HepG2 (cell line): ENCODE results near the gene SMOC1. TPM values are rescaled to one million over a fixed set of nuclear protein-coding genes. Genes with fewer than 3 reads are reported as not detected.

Experiments used
- ARID5B ChIP-seq: IDR thresholded peaks from 2 replicates; pipeline ENCODE4 v1.4.0; 2020; ENCODE audit warnings: mild to moderate bottlenecking, missing genetic modification reagents
- CEBPB ChIP-seq: IDR thresholded peaks from 2 replicates; pipeline ENCODE4 v1.6.1; 2011; ENCODE audit warnings: low read depth, low read length, improper control_type of control experiment, borderline replicate concordance
- ESRRA ChIP-seq: sonication (generic); formaldehyde crosslinking; IDR thresholded peaks from 2 replicates; pipeline ENCODE4 v1.5.1; 2020; ENCODE audit warnings: mild to moderate bottlenecking, low read depth, missing genetic modification reagents
- FOXK1 ChIP-seq: sonication (generic); formaldehyde crosslinking; IDR thresholded peaks from 2 replicates; pipeline ENCODE4 v1.4.0; 2020; ENCODE audit warnings: low read depth, missing genetic modification reagents, borderline replicate concordance
- HNF4A ChIP-seq: sonication (generic); formaldehyde crosslinking; IDR thresholded peaks from 2 replicates; pipeline ENCODE4 v1.4.0; 2020; ENCODE audit warnings: missing genetic modification reagents
- IRF1 ChIP-seq: sonication (generic); formaldehyde crosslinking; IDR thresholded peaks from 2 replicates; pipeline ENCODE4 v1.4.0; 2020; ENCODE audit warnings: low read depth, mild to moderate bottlenecking, missing genetic modification reagents
- PITX1 ChIP-seq: sonication (generic); formaldehyde crosslinking; IDR thresholded peaks from 2 replicates; pipeline ENCODE4 v1.5.1; 2020; ENCODE audit warnings: mild to moderate bottlenecking, missing genetic modification reagents
- PPARG ChIP-seq: conservative IDR thresholded peaks from 2 replicates; pipeline ENCODE4 v1.6.1; 2016; ENCODE audit warnings: missing biosample characterization, missing genetic modification reagents
- RFX1 ChIP-seq: fragments of 450-650 bp; IDR thresholded peaks from 2 replicates; pipeline ENCODE4 v1.6.1; 2017
- RFXANK ChIP-seq: IDR thresholded peaks from 2 replicates; pipeline ENCODE4 v1.6.1; 2016
- SATB2 ChIP-seq: sonication (generic); formaldehyde crosslinking; IDR thresholded peaks from 2 replicates; pipeline ENCODE4 v1.5.0; 2020; ENCODE audit warnings: missing genetic modification reagents
- SETDB1 ChIP-seq: sonication (generic); formaldehyde crosslinking; IDR thresholded peaks from 2 replicates; pipeline ENCODE4 v1.5.1; 2020; ENCODE audit warnings: missing genetic modification reagents, mild to moderate bottlenecking, borderline replicate concordance
- TCF7 ChIP-seq: sonication (generic); IDR thresholded peaks from 2 replicates; pipeline ENCODE4 v1.6.1; 2016; ENCODE audit warnings: antibody characterized with exemption, low read depth
- XRCC5 ChIP-seq: fragments of 200-400 bp; formaldehyde crosslinking; optimal IDR thresholded peaks from 2 replicates; pipeline ENCODE3; 2017; ENCODE audit warnings: mild to moderate bottlenecking, low read length
- ZNF12 ChIP-seq: sonication (generic); formaldehyde crosslinking; IDR thresholded peaks from 2 replicates; pipeline ENCODE4 v1.5.0; 2020; ENCODE audit warnings: missing genetic modification reagents
- ZNF234 ChIP-seq: sonication (generic); formaldehyde crosslinking; conservative IDR thresholded peaks from 2 replicates; pipeline ENCODE4 v1.5.1; 2020; ENCODE audit warnings: mild to moderate bottlenecking, missing genetic modification reagents
- ZNF276 ChIP-seq: sonication (generic); formaldehyde crosslinking; IDR thresholded peaks from 2 replicates; pipeline ENCODE4 v1.4.0; 2020; ENCODE audit warnings: mild to moderate bottlenecking, low read depth, missing genetic modification reagents
- ZNF619 ChIP-seq: sonication (generic); formaldehyde crosslinking; IDR thresholded peaks from 2 replicates; pipeline ENCODE4 v1.4.0; 2020; ENCODE audit warnings: mild to moderate bottlenecking, missing genetic modification reagents
- ZNF788 ChIP-seq: sonication (generic); formaldehyde crosslinking; IDR thresholded peaks from 2 replicates; pipeline ENCODE4 v1.5.0; 2020; ENCODE audit warnings: mild to moderate bottlenecking, missing genetic modification reagents, borderline replicate concordance
- ZSCAN29 ChIP-seq: sonication (generic); formaldehyde crosslinking; conservative IDR thresholded peaks from 2 replicates; pipeline ENCODE4 v1.4.0; 2020; ENCODE audit warnings: mild to moderate bottlenecking, missing genetic modification reagents
- ZUFSP ChIP-seq: sonication (generic); formaldehyde crosslinking; IDR thresholded peaks from 2 replicates; pipeline ENCODE4 v1.9.0; 2021; ENCODE audit warnings: missing genetic modification reagents, mild to moderate bottlenecking, borderline replicate concordance
- polyA plus RNA-seq, 8 experiments: library from polyadenylated mRNA; depleted of rRNA in 3 of 8; stranded (reverse) in 7 of 8; unstranded in 1 of 8; fragments of >200 nt; fragmentation: Illumina TruSeq in 4 of 8; extraction: Trizol in 4 of 8; gene quantifications; 2 replicates each; pipeline versions ENCODE4 v1.2.1 to v1.2.3, GENCODE V29; 2011 to 2016; ENCODE audit warnings: low read depth in 4 of 8, missing spikeins in 1 of 8, mixed read lengths in 1 of 8; ENCODE audit not compliant: insufficient read depth in 1 of 8
- total RNA-seq, 5 experiments: library from RNA; depleted of rRNA; stranded (reverse); fragments of >200 nt; fragmentation: Illumina TruSeq; extraction: Trizol; gene quantifications; 2 replicates each; pipeline ENCODE4 v1.2.3, GENCODE V29; 2016; ENCODE audit warnings: low read depth in 1 of 5
- TF ChIP-seq, protein P1 (sequence below): sonication (generic); formaldehyde crosslinking; IDR thresholded peaks from 2 replicates; pipeline ENCODE4 v1.4.0; 2020; ENCODE audit warnings: missing genetic modification reagents, low read depth, mild to moderate bottlenecking, borderline replicate concordance

Gene SMOC1
- total and polyA plus RNA-seq, 2 of the 13 experiments (the other 11 are each of a cell fraction or from before 2014, with no cell fraction given), result 17.8 to 35.6 TPM

- peak; percentile 63; the same call in 1 of the 2 replicates for TF ChIP-seq PITX1
- TF ChIP-seq ZUFSP (CRISPR knock-in tag), result no peak
- peak; percentile 88 for TF ChIP-seq ARID5B (CRISPR knock-in tag)
- 0 out of 2 replicates have a peak, but pooled peaks have one; percentile 75 for TF ChIP-seq IRF1 (CRISPR knock-in tag)
- TF ChIP-seq HNF4A (CRISPR knock-in tag), result peak; percentile 100
- no peak for TF ChIP-seq ZNF234 (CRISPR knock-in tag)
- peak; percentile 51 for TF ChIP-seq TCF7
- TF ChIP-seq RFX1, result no peak
- 0 out of 2 replicates have a peak, but pooled peaks have one; percentile 44 for TF ChIP-seq ZNF276
- TF ChIP-seq FOXK1 (CRISPR knock-in tag), result peak; percentile 60; the same call in 1 of the 2 replicates
- no peak for TF ChIP-seq SATB2
- TF ChIP-seq ZNF788 (CRISPR knock-in tag), result peak; percentile 81; the same call in 1 of the 2 replicates
- peak; percentile 71; the same call in 1 of the 2 replicates for TF ChIP-seq ESRRA (CRISPR knock-in tag)
- TF ChIP-seq SETDB1 (CRISPR knock-in tag), result no peak
- peak; percentile 61 for TF ChIP-seq XRCC5
- TF ChIP-seq, protein P1, sequence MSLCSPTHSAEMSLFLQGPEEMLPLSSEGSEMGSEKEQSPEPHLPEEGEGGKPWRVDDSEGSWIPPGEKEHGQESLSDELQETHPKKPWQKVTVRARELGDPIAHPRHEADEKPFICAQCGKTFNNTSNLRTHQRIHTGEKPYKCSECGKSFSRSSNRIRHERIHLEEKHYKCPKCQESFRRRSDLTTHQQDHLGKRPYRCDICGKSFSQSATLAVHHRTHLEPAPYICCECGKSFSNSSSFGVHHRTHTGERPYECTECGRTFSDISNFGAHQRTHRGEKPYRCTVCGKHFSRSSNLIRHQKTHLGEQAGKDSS (CRISPR knock-in tag), result 0 out of 2 replicates have a peak, but pooled peaks have one; percentile 25
- TF ChIP-seq RFXANK (CRISPR knock-in tag), result 0 out of 2 replicates have a peak, but pooled peaks have one; percentile 24
- TF ChIP-seq PPARG (CRISPR knock-in tag), result peak; percentile 61
- TF ChIP-seq ZNF12, result no peak
- TF ChIP-seq ZNF619 (CRISPR knock-in tag), result no peak
- TF ChIP-seq CEBPB, result peak; percentile 84
- TF ChIP-seq ZSCAN29 (CRISPR knock-in tag), result peak; percentile 87
These were observed 126.1 kb downstream of the SMOC1 start (continued) for GRCh38 chr14:70005281-70005805.
